ENCODE measurements around the gene BRK1.

GRCh38 chr3:10081871-10082270 lies 33.6 kb upstream of the BRK1 start:
- TF ChIP-seq, protein P1, sequence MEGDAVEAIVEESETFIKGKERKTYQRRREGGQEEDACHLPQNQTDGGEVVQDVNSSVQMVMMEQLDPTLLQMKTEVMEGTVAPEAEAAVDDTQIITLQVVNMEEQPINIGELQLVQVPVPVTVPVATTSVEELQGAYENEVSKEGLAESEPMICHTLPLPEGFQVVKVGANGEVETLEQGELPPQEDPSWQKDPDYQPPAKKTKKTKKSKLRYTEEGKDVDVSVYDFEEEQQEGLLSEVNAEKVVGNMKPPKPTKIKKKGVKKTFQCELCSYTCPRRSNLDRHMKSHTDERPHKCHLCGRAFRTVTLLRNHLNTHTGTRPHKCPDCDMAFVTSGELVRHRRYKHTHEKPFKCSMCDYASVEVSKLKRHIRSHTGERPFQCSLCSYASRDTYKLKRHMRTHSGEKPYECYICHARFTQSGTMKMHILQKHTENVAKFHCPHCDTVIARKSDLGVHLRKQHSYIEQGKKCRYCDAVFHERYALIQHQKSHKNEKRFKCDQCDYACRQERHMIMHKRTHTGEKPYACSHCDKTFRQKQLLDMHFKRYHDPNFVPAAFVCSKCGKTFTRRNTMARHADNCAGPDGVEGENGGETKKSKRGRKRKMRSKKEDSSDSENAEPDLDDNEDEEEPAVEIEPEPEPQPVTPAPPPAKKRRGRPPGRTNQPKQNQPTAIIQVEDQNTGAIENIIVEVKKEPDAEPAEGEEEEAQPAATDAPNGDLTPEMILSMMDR (IDR thresholded peaks at IDR 0.05 in 8 of 11, conservative IDR thresholded peaks at IDR 0.05 in 3 of 11) = no peak
- TF ChIP-seq POLR2AphosphoS5 (IDR thresholded peaks at IDR 0.05) = no peak

Measured in spleen (tissue), 7 donors.